Measurements from ENCODE around the gene VSTM4.
A peak's percentile ranks its signal among the peaks of the same experiment; 100 is the strongest.

The VSTM4 gene

DNA sequence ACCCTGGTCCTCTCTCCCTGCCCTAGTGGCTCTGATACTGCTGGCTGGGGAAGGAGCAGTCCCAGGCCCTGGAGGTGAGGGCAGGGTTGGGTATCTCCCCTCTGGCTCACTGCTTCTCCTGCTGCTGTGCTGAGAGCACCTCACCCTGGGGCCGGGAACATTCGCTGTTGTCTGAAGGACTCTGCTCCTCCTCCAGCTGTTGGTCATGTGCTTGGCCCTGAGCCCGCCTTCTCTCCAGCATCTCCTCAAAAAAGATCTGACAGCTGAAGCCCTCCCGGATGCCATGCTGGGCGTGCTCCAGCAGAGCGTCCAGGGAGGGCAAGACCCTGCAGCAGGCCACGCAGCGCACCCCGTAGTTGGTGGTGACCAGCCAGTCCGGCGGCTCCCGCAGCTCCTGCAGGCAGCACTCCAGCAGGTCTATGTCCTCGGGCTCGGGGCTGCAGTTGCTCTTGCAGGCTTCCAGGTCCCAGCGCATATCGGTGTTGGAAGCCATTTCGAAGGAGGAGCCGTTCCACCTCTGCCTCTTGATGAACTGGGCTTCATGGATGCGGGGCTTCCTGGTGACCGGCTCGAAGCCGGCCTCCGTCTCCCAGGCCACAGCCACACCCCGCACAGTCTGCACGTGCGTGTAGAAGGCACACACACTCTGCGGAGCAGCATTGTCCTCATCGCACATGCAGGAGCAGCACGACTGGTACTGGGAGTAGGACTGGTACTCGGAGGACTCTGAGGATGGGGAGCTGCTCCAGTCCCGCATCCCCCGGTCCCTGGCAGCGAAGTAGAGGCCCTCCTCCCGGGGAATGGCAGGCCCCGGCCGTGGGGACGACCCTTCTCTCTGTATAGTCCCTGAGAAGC, 16.4 kb upstream of the VSTM4 start:
- peaks cover 0 to 12% of the 10 kb centered on the region in 2 experiments for H3K27me3 ChIP-seq (ENCODE audit: control insufficient read depth in 1 of 2, insufficient read depth in 1 of 2, low read length in 2 of 2)
- H3K4me1 ChIP-seq (ENCODE audit: control insufficient read depth, insufficient read depth, low read depth, low read length): no peaks in the 10 kb centered on the region
- H3K9me3 ChIP-seq (ENCODE audit: control insufficient read depth, low read length): no peaks in the 10 kb centered on the region
- no peak overlapping the region for H2BK12ac ChIP-seq (ENCODE audit: low read length in 2 of 2)
- H2AFZ ChIP-seq (ENCODE audit: low read depth, low read length): no peak overlapping the region
- peak overlapping the region; percentile 11 for H4K91ac ChIP-seq (ENCODE audit: low read length)
- H3K36me3 ChIP-seq (ENCODE audit: control insufficient read depth in 1 of 2, insufficient read depth in 2 of 2, low read depth in 1 of 2, low read length in 2 of 2): peaks cover 0 to 2% of the 10 kb centered on the region in 2 experiments
- H2BK120ac ChIP-seq (ENCODE audit: low read depth, low read length): no peak overlapping the region
- WGBS: 87% methylated on average over 36 of the region's 37 CpGs
- H4K8ac ChIP-seq (ENCODE audit: low read length): no peak overlapping the region
- H3K27ac ChIP-seq (ENCODE audit: low read length, poor library complexity, severe bottlenecking): no peak overlapping the region
- H2BK5ac ChIP-seq (ENCODE audit: low read depth, low read length, poor library complexity, severe bottlenecking): no peak overlapping the region
- no peak overlapping the region for H3K9ac ChIP-seq (ENCODE audit: low read length)
- no peak overlapping the region for H2AK5ac ChIP-seq (ENCODE audit: low read length, severe bottlenecking)
- H3K4me2 ChIP-seq (ENCODE audit: low read length, poor library complexity, severe bottlenecking): no peak overlapping the region
- no peak for DNase-seq
- H3K23ac ChIP-seq (ENCODE audit: low read length in 2 of 2): no peak overlapping the region
- H2BK15ac ChIP-seq (ENCODE audit: low read depth, poor library complexity, severe bottlenecking): no peak overlapping the region
- no peak overlapping the region for H3K4ac ChIP-seq (ENCODE audit: low read depth in 1 of 2, low read length in 2 of 2)
- peak overlapping the region in 1 of 2 experiments; percentile 16 for H3K4me3 ChIP-seq (ENCODE audit: insufficient read depth in 1 of 2, low read depth in 1 of 2, low read length in 2 of 2)
- no peak overlapping the region for H3K18ac ChIP-seq (ENCODE audit: low read depth in 1 of 2, low read length in 2 of 2)
- no peak overlapping the region for H3K14ac ChIP-seq (ENCODE audit: low read length in 2 of 2)
- H3K79me1 ChIP-seq (replicated peaks; ENCODE audit: low read length, poor library complexity, severe bottlenecking): no peaks in the 10 kb centered on the region

DNA sequence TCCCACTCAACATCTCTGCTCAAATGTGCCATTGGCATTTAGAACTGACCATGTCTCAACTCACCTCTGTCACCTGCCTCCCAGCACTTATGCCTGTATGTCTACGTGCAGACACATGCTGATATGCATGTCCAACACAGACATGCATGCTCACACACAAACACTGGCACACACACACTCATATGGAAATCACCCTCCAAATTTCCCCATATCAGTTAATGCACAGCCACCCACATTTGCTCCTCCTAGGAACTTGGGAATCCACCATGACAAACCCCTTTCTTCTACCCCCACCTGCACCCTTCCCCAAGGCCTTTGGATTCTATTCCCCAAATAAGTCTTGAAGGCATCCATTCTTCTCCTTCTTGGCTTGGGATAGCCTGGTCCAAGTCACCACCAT, 14.1 kb upstream of the VSTM4 start:
- Histone ChIP-seq H4K91ac (ENCODE audit: low read length) (no peak overlapping the region), H3K36me3 (ENCODE audit: control insufficient read depth in 1 of 2, insufficient read depth in 2 of 2, low read depth in 1 of 2, low read length in 2 of 2) (peaks cover 0 to 2% of the 10 kb centered on the region in 2 experiments), H2BK15ac (ENCODE audit: low read depth, poor library complexity, severe bottlenecking) (no peak overlapping the region), H3K79me1 (replicated peaks; ENCODE audit: low read length, poor library complexity, severe bottlenecking) (no peaks in the 10 kb centered on the region), H3K4me2 (ENCODE audit: low read length, poor library complexity, severe bottlenecking) (no peak overlapping the region), H2BK12ac (ENCODE audit: low read length in 2 of 2) (no peak overlapping the region), H3K18ac (ENCODE audit: low read depth in 1 of 2, low read length in 2 of 2) (no peak overlapping the region), H2BK120ac (ENCODE audit: low read depth, low read length) (no peak overlapping the region), H3K27me3 (ENCODE audit: control insufficient read depth in 1 of 2, insufficient read depth in 1 of 2, low read length in 2 of 2) (peaks cover 0 to 12% of the 10 kb centered on the region in 2 experiments), H4K8ac (ENCODE audit: low read length) (no peak overlapping the region), H3K4ac (ENCODE audit: low read depth in 1 of 2, low read length in 2 of 2) (no peak overlapping the region), H3K14ac (ENCODE audit: low read length in 2 of 2) (no peak overlapping the region), H2BK5ac (ENCODE audit: low read depth, low read length, poor library complexity, severe bottlenecking) (no peak overlapping the region), H2AK5ac (ENCODE audit: low read length, severe bottlenecking) (no peak overlapping the region), H3K27ac (ENCODE audit: low read length, poor library complexity, severe bottlenecking) (no peak overlapping the region), H3K4me3 (ENCODE audit: insufficient read depth in 1 of 2, low read depth in 1 of 2, low read length in 2 of 2) (no peak overlapping the region), H3K4me1 (ENCODE audit: control insufficient read depth, insufficient read depth, low read depth, low read length) (no peaks in the 10 kb centered on the region), H2AFZ (ENCODE audit: low read depth, low read length) (no peak overlapping the region), H3K23ac (ENCODE audit: low read length in 2 of 2) (no peak overlapping the region), H3K9ac (ENCODE audit: low read length) (no peak overlapping the region), H3K9me3 (ENCODE audit: control insufficient read depth, low read length) (no peaks in the 10 kb centered on the region)
- 64% methylated on average over 1 of the region's 1 CpG for WGBS
- DNase-seq: no peak

DNA sequence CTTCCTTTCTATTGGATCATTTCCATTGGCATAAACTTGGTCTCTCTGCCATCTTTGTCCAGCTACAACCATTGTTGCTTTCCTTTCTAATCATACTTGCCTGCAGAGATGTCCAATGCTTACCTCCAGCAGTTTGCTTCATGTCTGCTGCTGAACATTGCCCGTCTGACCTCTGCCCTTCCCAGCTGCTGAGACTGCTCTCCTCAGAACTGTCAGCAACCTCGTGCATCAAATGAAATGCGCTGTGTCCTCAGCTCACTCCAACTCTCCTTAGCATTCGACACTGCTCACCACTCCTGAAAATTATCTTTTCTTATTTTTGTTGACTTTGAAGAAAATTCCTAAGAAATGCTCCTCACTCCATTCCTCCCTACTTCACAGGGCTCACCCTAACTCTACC, 13.5 kb upstream of the VSTM4 start:
- no peak for DNase-seq
- Histone ChIP-seq H3K18ac (ENCODE audit: low read depth in 1 of 2, low read length in 2 of 2) (no peak overlapping the region), H4K91ac (ENCODE audit: low read length) (no peak overlapping the region), H2AFZ (ENCODE audit: low read depth, low read length) (no peak overlapping the region), H3K27me3 (ENCODE audit: control insufficient read depth in 1 of 2, insufficient read depth in 1 of 2, low read length in 2 of 2) (peaks cover 0 to 12% of the 10 kb centered on the region in 2 experiments), H3K36me3 (ENCODE audit: control insufficient read depth in 1 of 2, insufficient read depth in 2 of 2, low read depth in 1 of 2, low read length in 2 of 2) (peaks cover 0 to 2% of the 10 kb centered on the region in 2 experiments), H3K4me2 (ENCODE audit: low read length, poor library complexity, severe bottlenecking) (no peak overlapping the region), H2AK5ac (ENCODE audit: low read length, severe bottlenecking) (no peak overlapping the region), H2BK12ac (ENCODE audit: low read length in 2 of 2) (no peak overlapping the region), H3K9me3 (ENCODE audit: control insufficient read depth, low read length) (no peaks in the 10 kb centered on the region), H2BK5ac (ENCODE audit: low read depth, low read length, poor library complexity, severe bottlenecking) (no peak overlapping the region), H2BK15ac (ENCODE audit: low read depth, poor library complexity, severe bottlenecking) (no peak overlapping the region), H3K9ac (ENCODE audit: low read length) (no peak overlapping the region), H3K79me1 (replicated peaks; ENCODE audit: low read length, poor library complexity, severe bottlenecking) (no peaks in the 10 kb centered on the region), H3K14ac (ENCODE audit: low read length in 2 of 2) (no peak overlapping the region), H4K8ac (ENCODE audit: low read length) (no peak overlapping the region), H2BK120ac (ENCODE audit: low read depth, low read length) (no peak overlapping the region), H3K27ac (ENCODE audit: low read length, poor library complexity, severe bottlenecking) (no peak overlapping the region), H3K4me3 (ENCODE audit: insufficient read depth in 1 of 2, low read depth in 1 of 2, low read length in 2 of 2) (no peak overlapping the region), H3K4ac (ENCODE audit: low read depth in 1 of 2, low read length in 2 of 2) (no peak overlapping the region), H3K23ac (ENCODE audit: low read length in 2 of 2) (no peak overlapping the region), H3K4me1 (ENCODE audit: control insufficient read depth, insufficient read depth, low read depth, low read length) (peaks cover 1% of the 10 kb centered on the region)
- WGBS: 54% methylated on average over 4 of the region's 4 CpGs

DNA sequence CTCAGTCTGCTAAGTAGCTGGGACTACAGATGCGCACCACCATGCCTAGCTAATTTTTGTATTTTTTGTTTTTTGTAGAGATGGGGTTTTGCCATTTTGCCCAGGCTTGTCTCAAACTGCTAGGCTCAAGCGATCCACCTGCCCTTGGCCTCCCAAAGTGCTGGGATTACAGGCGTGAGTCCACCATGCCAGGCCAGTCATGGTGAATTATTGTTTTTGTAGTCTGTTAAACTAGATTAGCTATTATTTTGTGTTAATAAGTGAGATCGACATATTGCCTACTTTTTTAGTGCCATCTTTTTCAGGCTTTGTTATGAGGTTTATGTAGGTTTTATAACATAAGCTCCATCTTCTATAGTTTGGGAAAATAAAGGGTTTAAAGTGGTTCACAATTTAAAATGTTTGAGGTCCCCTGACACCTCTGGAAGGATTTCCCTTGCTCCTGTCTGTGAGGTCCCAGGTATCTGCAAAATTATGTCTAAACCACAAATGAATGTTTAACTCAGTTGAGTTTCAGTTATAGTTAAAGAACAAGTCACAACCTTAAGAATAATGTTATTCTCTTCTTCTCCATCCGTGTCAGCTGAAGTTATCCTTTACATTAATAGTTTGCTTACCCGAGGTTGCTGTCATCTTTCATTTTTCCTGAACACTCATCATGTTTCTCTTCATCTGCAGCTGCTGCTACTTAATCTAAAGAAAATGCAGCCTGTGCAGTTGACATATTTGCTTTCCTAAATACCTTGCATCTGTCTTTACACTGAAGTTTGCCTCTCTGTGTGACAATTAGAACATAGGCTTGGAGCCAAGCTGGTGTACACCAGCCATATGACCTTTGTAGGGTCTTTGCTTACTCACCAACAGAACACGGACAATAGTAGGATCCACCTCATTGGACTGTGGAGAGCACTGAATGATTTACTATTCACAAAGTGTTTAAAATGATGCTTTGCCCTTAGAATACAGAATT, 8.9 kb upstream of the VSTM4 start:
- no peak overlapping the region for H2BK15ac ChIP-seq (ENCODE audit: low read depth, poor library complexity, severe bottlenecking)
- peak overlapping the region; percentile 29 for H3K4me2 ChIP-seq (ENCODE audit: low read length, poor library complexity, severe bottlenecking)
- H3K9ac ChIP-seq (ENCODE audit: low read length): no peak overlapping the region
- H2BK12ac ChIP-seq (ENCODE audit: low read length in 2 of 2): no peak overlapping the region
- no peak overlapping the region for H3K14ac ChIP-seq (ENCODE audit: low read length in 2 of 2)
- peaks cover 0 to 4% of the 10 kb centered on the region in 2 experiments for H3K27me3 ChIP-seq (ENCODE audit: control insufficient read depth in 1 of 2, insufficient read depth in 1 of 2, low read length in 2 of 2)
- H4K8ac ChIP-seq (ENCODE audit: low read length): no peak overlapping the region
- peaks cover 9% of the 10 kb centered on the region for H3K4me1 ChIP-seq (ENCODE audit: control insufficient read depth, insufficient read depth, low read depth, low read length)
- H3K4me3 ChIP-seq (ENCODE audit: insufficient read depth in 1 of 2, low read depth in 1 of 2, low read length in 2 of 2): no peak overlapping the region
- H2BK120ac ChIP-seq (ENCODE audit: low read depth, low read length): no peak overlapping the region
- H3K18ac ChIP-seq (ENCODE audit: low read depth in 1 of 2, low read length in 2 of 2): no peak overlapping the region
- H3K9me3 ChIP-seq (ENCODE audit: control insufficient read depth, low read length): no peaks in the 10 kb centered on the region
- H4K91ac ChIP-seq (ENCODE audit: low read length): no peak overlapping the region
- H3K27ac ChIP-seq (ENCODE audit: low read length, poor library complexity, severe bottlenecking): peak overlapping the region; percentile 85
- WGBS: 80% methylated on average over 6 of the region's 7 CpGs
- no peak overlapping the region for H3K23ac ChIP-seq (ENCODE audit: low read length in 2 of 2)
- H2AFZ ChIP-seq (ENCODE audit: low read depth, low read length): no peak overlapping the region
- no peak overlapping the region for H2BK5ac ChIP-seq (ENCODE audit: low read depth, low read length, poor library complexity, severe bottlenecking)
- no peaks in the 10 kb centered on the region for H3K79me1 ChIP-seq (replicated peaks; ENCODE audit: low read length, poor library complexity, severe bottlenecking)
- no peaks in the 10 kb centered on the region for H3K36me3 ChIP-seq (ENCODE audit: control insufficient read depth in 1 of 2, insufficient read depth in 2 of 2, low read depth in 1 of 2, low read length in 2 of 2)
- no peak overlapping the region for H3K4ac ChIP-seq (ENCODE audit: low read depth in 1 of 2, low read length in 2 of 2)
- H2AK5ac ChIP-seq (ENCODE audit: low read length, severe bottlenecking): no peak overlapping the region
- DNase-seq: no peak

Data from mesenchymal stem cell (in vitro differentiated cells and primary cell).